Trophoblast cell (in vitro differentiated cells and primary cell): ENCODE measurements around the gene SNRNP70.

Experiments
- DNase-seq, 2 donors: peaks; one replicate each; pipeline ENCODE4 v3.0.0-alpha.2; 2016
- H2AFZ ChIP-seq: 2 replicates; pipeline ENCODE4 v1.6.1; 2013; ENCODE audit warnings: low read length, moderate library complexity, mild to moderate bottlenecking; ENCODE audit not compliant: insufficient read depth, poor library complexity
- H2AK5ac ChIP-seq: 2 replicates; pipeline ENCODE4 v1.6.1; 2013; ENCODE audit warnings: mild to moderate bottlenecking, low read length
- H2BK120ac ChIP-seq: 2 replicates; pipeline ENCODE4 v1.6.1; 2013; ENCODE audit warnings: low read length, mild to moderate bottlenecking, moderate library complexity; ENCODE audit not compliant: insufficient read depth, poor library complexity
- H2BK12ac ChIP-seq: 2 replicates; pipeline ENCODE4 v1.6.1; 2013; ENCODE audit warnings: mild to moderate bottlenecking, low read length, moderate library complexity
- H2BK5ac ChIP-seq: 2 replicates; pipeline ENCODE4 v1.6.1; 2013; ENCODE audit warnings: low read length, low read depth, moderate library complexity, mild to moderate bottlenecking; ENCODE audit not compliant: poor library complexity
- H3K14ac ChIP-seq: 2 replicates; pipeline ENCODE4 v1.6.1; 2013; ENCODE audit warnings: mild to moderate bottlenecking, low read length
- H3K18ac ChIP-seq: 2 replicates; pipeline ENCODE4 v1.6.1; 2013; ENCODE audit warnings: mild to moderate bottlenecking, low read length
- H3K23ac ChIP-seq: 2 replicates; pipeline ENCODE4 v1.6.1; 2013; ENCODE audit warnings: low read length
- H3K27ac ChIP-seq: 2 replicates; pipeline ENCODE4 v1.5.1; 2013; ENCODE audit warnings: low read depth, mild to moderate bottlenecking, inconsistent platforms, low read length, moderate library complexity
- H3K27me3 ChIP-seq: 2 replicates; pipeline ENCODE4 v1.6.1; 2013; ENCODE audit warnings: inconsistent platforms, mild to moderate bottlenecking, low read length, moderate library complexity; ENCODE audit not compliant: insufficient read depth
- H3K36me3 ChIP-seq, 2 experiments: 1 replicate in 1 of 2; 2 replicates in 1 of 2; pipeline ENCODE4 v1.6.1; 2013; ENCODE audit warnings: low read length in 2 of 2, mild to moderate bottlenecking in 2 of 2, moderate library complexity in 1 of 2; ENCODE audit not compliant: insufficient read depth in 2 of 2, control insufficient read depth in 1 of 2
- H3K4ac ChIP-seq: 2 replicates; pipeline ENCODE4 v1.6.1; 2013; ENCODE audit warnings: low read depth, mild to moderate bottlenecking, low read length, moderate library complexity
- H3K4me1 ChIP-seq, 2 experiments: 1 replicate in 1 of 2; 2 replicates in 1 of 2; pipeline ENCODE4 v1.6.1; 2013; ENCODE audit warnings: low read length in 2 of 2, mild to moderate bottlenecking in 2 of 2, moderate library complexity in 1 of 2; ENCODE audit not compliant: insufficient read depth in 2 of 2, control insufficient read depth in 1 of 2
- H3K4me2 ChIP-seq: 2 replicates; pipeline ENCODE4 v1.6.1; 2013; ENCODE audit warnings: inconsistent platforms, mild to moderate bottlenecking, low read length, moderate library complexity
- H3K4me3 ChIP-seq: 2 replicates; pipeline ENCODE4 v1.5.1; 2013; ENCODE audit warnings: mild to moderate bottlenecking, low read depth, low read length, inconsistent platforms
- H3K79me1 ChIP-seq: one replicate; pipeline ENCODE4 v1.6.1; 2013; ENCODE audit warnings: low read length
- H3K79me2 ChIP-seq: 2 replicates; pipeline ENCODE4 v1.6.1; 2013; ENCODE audit warnings: low read length, mild to moderate bottlenecking; ENCODE audit not compliant: control insufficient read depth, insufficient read depth, poor library complexity
- H3K9ac ChIP-seq: 2 replicates; pipeline ENCODE4 v1.6.1; 2013; ENCODE audit warnings: mild to moderate bottlenecking, low read length
- H3K9me3 ChIP-seq: 2 replicates; pipeline ENCODE4 v1.6.1; 2013; ENCODE audit warnings: low read depth, mild to moderate bottlenecking, control low read depth, inconsistent platforms, low read length; ENCODE audit not compliant: insufficient read depth
- H4K12ac ChIP-seq: 2 replicates; pipeline ENCODE4 v1.6.1; 2013; ENCODE audit warnings: low read depth, mild to moderate bottlenecking, low read length, moderate library complexity
- H4K8ac ChIP-seq: 2 replicates; pipeline ENCODE4 v1.6.1; 2013; ENCODE audit warnings: low read depth, mild to moderate bottlenecking, low read length, moderate library complexity
- H4K91ac ChIP-seq: one replicate; pipeline ENCODE4 v1.6.1; 2013; ENCODE audit warnings: low read depth, mild to moderate bottlenecking, low read length, moderate library complexity
- WGBS: extraction: QIAGEN DNeasy Blood & Tissue Kit; methylation state at CpG from one replicate; pipeline ENCODE4 v1.1.7; 2013; ENCODE audit warnings: missing lambda C conversion rate; ENCODE audit not compliant: insufficient read length, insufficient coverage; ENCODE audit errors: extremely low coverage; 5-methylcytosine and 5-hydroxymethylcytosine counted together

SNRNP70 gene

GRCh38 chr19:49091391-49092038, 6.3 kb downstream of the SNRNP70 start:
- Histone ChIP-seq H4K12ac (no peak overlapping the region), H3K23ac (no peak overlapping the region), H3K79me1 (no peaks in the 10 kb centered on the region), H2BK12ac (no peak overlapping the region), H3K79me2 (peaks cover 6% of the 10 kb centered on the region), H4K91ac (no peak overlapping the region), H3K18ac (no peak overlapping the region), H3K4ac (no peak overlapping the region), H2AK5ac (no peak overlapping the region), H2BK5ac (no peak overlapping the region), H3K14ac (no peak overlapping the region), H4K8ac (no peak overlapping the region), H2BK120ac (no peak overlapping the region), H3K36me3 (peaks cover 74 to 76% of the 10 kb centered on the region in 2 experiments), H3K4me3 (no peak overlapping the region), H3K9me3 (no peaks in the 10 kb centered on the region), H3K27ac (no peak overlapping the region), H3K4me1 (peaks cover 1% of the 10 kb centered on the region in 2 experiments), H3K27me3 (peaks cover 2% of the 10 kb centered on the region), H3K9ac (no peak overlapping the region), H2AFZ (no peak overlapping the region), H3K4me2 (no peak overlapping the region)
- no CpG with 5 or more reads among the region's 17 CpGs for WGBS
- DNase-seq, result no peak

DNA sequence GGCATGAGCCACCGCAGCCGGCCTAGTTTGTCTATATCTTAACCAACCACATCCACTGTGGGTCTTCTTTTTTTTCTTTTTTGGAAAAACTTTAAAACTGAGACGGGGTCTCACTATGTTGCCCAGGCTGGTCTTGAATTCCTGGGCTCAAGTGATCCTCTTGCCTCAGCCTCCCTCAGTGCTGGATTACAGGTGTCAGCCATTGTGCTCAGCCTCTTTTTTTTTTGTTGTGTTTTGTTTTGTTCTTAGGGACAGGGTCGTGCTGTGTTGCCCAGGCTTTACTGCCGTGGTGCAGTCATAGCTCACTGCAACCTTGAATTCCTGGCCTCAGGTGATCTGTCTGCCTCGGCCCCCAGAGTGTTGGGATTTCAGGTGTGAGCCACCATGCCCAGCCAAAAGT, 7.4 kb downstream of the SNRNP70 start:
- Histone ChIP-seq H3K4me3 (no peak overlapping the region), H3K4me1 (no peaks in the 10 kb centered on the region), H4K12ac (no peak overlapping the region), H3K36me3 (peaks cover 72 to 74% of the 10 kb centered on the region in 2 experiments), H3K23ac (no peak overlapping the region), H3K4me2 (no peak overlapping the region), H4K8ac (no peak overlapping the region), H3K79me1 (no peaks in the 10 kb centered on the region), H2BK5ac (no peak overlapping the region), H3K18ac (no peak overlapping the region), H2AFZ (no peak overlapping the region), H2AK5ac (no peak overlapping the region), H3K14ac (no peak overlapping the region), H2BK120ac (no peak overlapping the region), H3K9me3 (no peaks in the 10 kb centered on the region), H3K27ac (no peak overlapping the region), H3K9ac (no peak overlapping the region), H3K79me2 (peaks cover under 1% of the 10 kb centered on the region), H2BK12ac (no peak overlapping the region), H4K91ac (no peak overlapping the region), H3K27me3 (no peaks in the 10 kb centered on the region), H3K4ac (no peak overlapping the region)
- no peak for DNase-seq
- no CpG with 5 or more reads among the region's 6 CpGs for WGBS

DNA sequence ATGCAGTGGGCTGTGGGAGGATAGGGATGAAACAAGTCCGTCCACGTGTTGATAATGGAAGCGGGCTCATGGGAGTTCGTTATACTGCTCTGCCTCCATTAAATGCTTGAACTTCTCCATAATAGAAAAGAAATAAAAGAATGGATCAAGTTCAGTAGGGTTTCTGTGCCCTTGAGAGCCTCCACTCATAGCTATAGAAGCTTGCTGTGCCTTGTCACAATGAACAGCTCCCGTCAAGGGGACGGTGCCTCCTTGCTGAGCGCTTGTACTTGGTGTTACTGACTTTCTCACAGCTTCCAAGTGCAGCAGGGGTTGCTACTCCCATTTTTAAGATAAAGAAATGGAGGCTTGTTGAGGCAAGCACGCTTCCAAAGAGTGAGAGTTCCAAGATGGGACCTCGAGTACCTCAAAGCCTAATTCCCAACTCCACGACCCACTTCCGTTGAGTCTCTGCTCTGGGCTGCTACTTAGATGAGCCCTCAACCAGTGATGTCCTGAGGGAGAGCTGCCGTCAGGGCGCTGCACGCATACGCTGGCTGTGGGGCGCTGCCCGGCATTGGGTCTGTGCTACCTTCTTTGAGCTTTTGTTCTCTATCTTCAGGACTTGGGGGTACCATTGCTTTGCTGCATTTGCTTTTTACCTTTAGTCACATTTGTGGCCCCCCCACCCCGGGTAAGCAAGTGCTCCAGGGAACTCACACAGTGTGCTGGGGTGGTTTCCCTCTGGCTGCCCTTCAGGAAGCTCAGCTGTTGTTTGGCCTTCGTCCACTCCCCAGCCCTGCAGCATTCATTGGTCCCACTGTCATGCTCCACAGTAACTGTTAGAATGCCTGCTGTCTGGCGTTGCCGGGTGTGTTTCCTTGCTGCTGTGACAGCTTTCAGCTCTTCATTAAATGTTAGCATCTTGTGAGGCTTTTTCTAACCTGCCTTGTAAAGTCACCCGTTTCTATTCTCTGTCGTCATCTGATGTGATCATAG, 9.5 kb downstream of the SNRNP70 start:
- Histone ChIP-seq H3K27me3 (no peaks in the 10 kb centered on the region), H3K18ac (no peak overlapping the region), H2AK5ac (no peak overlapping the region), H4K91ac (no peak overlapping the region), H3K4me1 (no peaks in the 10 kb centered on the region), H3K23ac (no peak overlapping the region), H2BK120ac (no peak overlapping the region), H3K9me3 (no peaks in the 10 kb centered on the region), H3K4me2 (no peak overlapping the region), H4K12ac (no peak overlapping the region), H3K27ac (no peak overlapping the region), H3K79me2 (no peaks in the 10 kb centered on the region), H2BK12ac (no peak overlapping the region), H2BK5ac (no peak overlapping the region), H2AFZ (no peak overlapping the region), H3K36me3 (peaks cover 78 to 79% of the 10 kb centered on the region in 2 experiments), H3K4me3 (no peak overlapping the region), H3K79me1 (no peaks in the 10 kb centered on the region), H3K4ac (no peak overlapping the region), H3K14ac (no peak overlapping the region), H4K8ac (no peak overlapping the region), H3K9ac (no peak overlapping the region)
- WGBS, result no CpG with 5 or more reads among the region's 23 CpGs
- no peak for DNase-seq

DNA sequence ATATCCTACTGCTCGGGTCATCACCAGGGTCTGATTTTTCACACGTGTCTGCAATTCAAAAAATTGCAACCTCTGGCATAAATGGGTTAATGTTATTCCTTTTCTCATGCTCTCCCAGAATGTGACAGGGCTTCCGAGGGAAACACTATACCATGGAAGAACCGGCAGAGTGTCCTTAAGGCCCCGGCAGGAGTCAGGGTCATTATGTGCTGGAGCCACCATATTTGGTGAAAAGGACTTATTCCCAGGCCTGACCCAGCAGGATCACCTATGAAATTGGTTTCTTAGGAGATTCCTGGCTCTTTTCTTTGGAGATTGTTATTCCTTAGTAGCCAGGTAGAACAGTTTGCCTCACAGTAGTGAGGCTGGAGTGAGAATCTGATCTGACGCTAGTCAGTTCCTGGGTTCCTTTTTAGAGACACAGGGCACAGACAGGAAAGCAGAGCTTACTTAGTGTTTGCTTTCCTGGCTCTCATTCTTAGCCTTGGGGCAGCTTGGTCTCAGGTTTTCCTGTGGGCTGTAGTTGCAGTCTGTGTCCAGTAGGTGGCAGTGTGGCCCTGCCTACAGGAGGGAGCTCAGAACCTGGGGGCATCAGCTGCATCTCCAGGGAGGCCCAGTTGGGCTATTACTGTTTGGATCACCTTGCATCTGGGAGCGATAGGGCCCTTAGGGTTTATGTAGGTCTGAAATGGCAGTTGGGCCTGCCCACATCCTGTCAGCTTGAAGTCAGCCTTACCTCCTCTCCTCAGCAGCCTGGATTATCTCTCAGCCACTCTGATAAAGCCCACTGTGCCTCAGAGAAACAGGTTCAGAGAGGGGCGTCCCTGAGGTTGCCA, 12.4 kb downstream of the SNRNP70 start:
- no peak overlapping the region for H4K91ac ChIP-seq
- no peaks in the 10 kb centered on the region for H3K4me1 ChIP-seq
- no CpG with 5 or more reads among the region's 8 CpGs for WGBS
- H3K27ac ChIP-seq, result peak overlapping the region; percentile 36
- no peak overlapping the region for H2BK120ac ChIP-seq
- H2BK12ac ChIP-seq, result no peak overlapping the region
- H4K12ac ChIP-seq, result no peak overlapping the region
- H3K9ac ChIP-seq, result no peak overlapping the region
- no peak overlapping the region for H3K23ac ChIP-seq
- H2AK5ac ChIP-seq, result no peak overlapping the region
- peaks cover 78 to 80% of the 10 kb centered on the region in 2 experiments for H3K36me3 ChIP-seq
- H3K79me2 ChIP-seq, result no peaks in the 10 kb centered on the region
- no peak overlapping the region for H2AFZ ChIP-seq
- no peaks in the 10 kb centered on the region for H3K9me3 ChIP-seq
- no peak overlapping the region for H3K14ac ChIP-seq
- H3K79me1 ChIP-seq, result no peaks in the 10 kb centered on the region
- no peak overlapping the region for H3K18ac ChIP-seq
- no peak overlapping the region for H3K4me2 ChIP-seq
- peak; percentile 60 to 90 for DNase-seq
- H2BK5ac ChIP-seq, result no peak overlapping the region
- no peak overlapping the region for H4K8ac ChIP-seq
- H3K4ac ChIP-seq, result no peak overlapping the region
- H3K4me3 ChIP-seq, result no peak overlapping the region
- H3K27me3 ChIP-seq, result no peaks in the 10 kb centered on the region
